HG02884 (cell line): ENCODE data around the gene CAMK4.

ENCODE experiments used
- ATAC-seq: cut with Tn5 transposase; IDR thresholded peaks from one replicate; pipeline ENCODE4 v1.9.1; 2021; ENCODE audit warnings: mild to moderate bottlenecking, moderate library complexity; ENCODE audit not compliant: unreplicated experiment

CAMK4 gene

DNA sequence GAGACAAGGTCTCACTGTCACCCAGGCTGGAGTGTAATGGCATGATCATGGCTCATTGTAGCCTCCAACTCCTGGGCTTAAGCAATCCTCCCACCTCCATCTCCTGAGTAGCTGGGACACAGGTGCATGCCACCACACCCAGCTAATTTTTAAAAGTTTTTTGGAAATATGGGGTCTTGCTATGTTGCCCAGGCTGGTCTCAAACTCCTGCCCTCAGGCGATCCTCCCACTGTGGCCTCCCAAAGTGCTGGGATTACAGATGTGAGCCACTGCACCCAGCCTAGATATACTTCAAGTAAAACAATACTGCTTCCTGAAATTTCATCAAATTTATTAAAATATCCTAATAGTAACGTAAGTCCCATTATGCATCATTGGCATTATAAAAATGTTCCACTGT lies 254.7 kb downstream of the CAMK4 start:
- ATAC-seq = no peak

DNA sequence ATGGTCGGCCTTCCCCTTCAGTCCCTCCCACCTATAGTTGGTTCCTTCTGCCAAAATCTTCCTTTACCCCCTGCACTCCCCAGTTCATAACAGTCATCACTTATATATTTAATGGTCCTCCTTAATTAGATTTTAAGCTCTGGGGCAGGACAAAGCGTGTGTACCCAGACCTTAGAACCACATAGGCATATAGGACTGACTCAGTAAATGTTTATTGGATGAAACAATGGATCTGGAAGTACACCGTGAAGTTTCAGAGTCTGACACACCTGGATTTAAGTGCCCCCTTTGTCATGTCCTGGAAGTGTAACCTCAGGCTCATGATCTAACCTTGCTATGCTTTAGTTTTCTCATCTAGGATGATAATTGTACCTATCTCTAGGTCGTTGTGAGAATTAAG lies 256.2 kb downstream of the CAMK4 start:
- ATAC-seq = no peak

DNA sequence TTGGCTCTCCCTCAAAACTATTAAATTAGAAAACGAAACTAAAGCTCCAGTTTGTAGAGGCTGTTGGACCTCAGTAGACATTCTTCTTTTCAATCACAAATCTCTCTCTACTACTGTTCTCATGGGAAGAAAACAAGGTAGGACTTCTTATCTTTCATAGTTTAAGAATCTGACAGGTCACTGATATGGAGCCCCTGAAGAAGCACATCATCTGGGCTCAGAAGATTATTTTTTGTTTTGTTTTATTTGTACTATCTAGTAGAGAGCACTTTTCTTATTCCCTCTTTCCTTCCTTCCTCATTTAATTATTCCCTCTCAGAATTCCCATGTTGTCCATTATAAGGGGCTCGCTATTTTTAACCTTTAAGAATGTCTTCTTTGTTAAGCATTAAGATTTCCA lies 261.9 kb downstream of the CAMK4 start:
- no peak for ATAC-seq

DNA sequence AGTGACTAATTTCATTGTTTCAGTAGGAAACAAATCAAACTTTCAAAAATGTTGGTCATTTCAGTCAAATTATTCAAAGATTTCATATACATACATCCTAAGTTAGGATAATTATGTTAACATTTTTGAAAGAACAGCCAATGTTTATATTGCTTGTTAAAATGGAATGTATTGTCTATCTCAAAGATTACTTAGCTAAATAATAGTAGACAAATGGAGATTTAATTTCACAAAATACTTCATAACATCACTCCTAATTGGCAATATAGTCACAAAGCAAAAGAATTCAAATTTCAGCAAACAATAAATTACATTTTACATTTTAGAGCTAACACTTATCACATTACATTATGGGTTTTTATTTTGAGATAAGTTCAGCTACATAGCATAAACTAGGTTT lies 262.7 kb downstream of the CAMK4 start:
- no peak for ATAC-seq

DNA sequence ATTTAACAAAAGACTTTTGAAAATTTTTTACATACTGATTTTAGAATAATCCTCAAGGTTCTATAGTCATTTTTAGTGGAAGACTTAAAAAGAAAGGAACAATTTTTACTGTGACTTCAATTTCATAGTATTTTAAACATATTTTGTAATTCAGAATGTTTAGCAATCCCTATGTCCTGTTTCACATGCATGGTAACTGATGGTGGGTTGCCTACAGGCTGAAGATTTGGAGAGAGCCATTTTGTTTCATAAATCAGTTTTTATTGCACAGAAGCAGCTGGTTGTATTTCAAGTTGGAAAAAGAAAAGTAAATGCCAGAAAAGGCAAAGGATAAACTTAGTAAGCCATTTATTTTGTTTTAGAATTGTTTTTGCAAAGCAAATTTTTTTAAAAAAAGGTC lies 264.2 kb downstream of the CAMK4 start:
- no peak for ATAC-seq

DNA sequence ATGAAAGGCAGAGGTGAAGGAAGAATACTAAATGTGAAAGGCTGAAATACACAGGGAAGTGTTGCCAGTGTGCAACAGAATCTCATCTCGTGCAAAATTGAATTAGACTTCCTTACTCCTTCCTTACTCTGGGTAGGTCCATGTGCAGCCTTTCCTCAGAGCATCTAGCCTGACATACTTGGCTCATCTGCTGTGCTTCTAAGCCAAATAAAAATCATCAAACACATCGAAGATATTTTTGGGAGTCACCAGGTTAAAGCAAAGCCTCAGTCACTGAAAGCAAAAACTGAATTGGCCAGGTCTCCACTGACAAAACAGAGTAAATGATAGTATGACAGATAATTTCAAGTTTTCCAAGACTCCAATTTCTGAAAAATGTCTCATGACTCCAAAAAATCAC lies 268.8 kb downstream of the CAMK4 start:
- ATAC-seq = no peak

DNA sequence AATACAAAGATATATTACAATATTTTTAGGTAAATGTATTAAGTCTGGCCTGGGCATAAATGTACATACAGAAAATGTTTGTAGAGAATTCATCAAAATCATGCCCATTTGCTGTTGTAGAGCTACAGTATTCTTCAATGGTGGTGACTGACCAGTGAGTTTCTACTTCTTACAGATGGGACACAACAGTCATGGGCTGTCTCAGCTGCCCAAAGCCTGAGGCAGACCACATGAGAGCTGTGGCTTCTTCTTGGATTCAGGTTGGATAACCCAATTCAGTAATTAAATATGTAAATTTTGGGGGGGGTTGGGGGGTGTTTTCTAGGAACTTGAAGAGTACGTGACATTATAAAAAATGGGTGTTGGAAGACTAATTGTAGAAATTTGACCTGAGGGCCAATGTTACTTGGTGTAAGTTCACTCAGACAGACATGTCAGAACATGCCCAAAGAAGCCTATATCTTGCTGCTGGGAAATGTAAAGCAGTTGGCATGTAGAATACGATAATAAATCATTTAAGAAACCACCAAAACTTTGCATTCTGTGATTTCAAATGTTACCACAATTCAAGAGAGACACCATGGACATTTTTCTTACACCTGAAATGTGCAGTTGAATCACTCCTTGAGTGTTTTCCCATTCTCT lies 270.3 kb downstream of the CAMK4 start:
- ATAC-seq = no peak

DNA sequence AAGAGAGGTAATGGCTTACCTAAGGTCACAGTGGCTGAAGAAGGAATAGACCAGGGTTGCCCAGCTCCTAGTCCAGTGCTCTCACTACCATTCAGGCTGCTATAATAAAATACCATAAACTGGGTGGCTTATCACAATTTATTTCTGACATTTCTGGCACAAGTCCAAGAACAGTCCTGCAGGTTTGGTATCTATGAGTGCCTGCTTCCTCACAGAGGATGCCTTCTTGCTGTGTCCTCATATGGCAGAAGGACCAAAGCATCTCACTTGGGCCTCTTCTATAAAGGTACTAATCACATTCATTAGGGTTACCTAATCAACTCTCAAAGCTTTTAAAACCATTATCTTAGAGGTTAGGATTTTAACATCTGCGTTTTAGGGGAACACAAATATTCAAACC lies 271.0 kb downstream of the CAMK4 start:
- no peak for ATAC-seq

DNA sequence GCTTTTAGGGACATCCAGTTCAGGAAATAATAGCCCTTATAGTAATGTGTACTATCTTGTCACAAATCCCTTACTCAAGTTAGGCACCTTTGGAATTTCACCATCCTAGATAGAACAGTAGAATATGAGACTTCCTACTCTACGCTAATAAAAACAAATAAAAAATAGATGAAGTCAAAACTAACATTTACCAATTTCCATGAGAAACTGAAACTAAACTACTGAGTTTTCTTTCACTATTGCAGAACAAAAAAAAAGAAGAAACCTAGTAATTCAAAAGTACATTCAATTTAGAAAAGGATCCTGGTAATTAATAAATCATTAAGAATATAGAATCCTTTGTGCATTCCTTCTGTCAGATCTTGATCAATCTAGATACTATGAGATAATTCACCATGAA lies 274.2 kb downstream of the CAMK4 start:
- no peak for ATAC-seq

DNA sequence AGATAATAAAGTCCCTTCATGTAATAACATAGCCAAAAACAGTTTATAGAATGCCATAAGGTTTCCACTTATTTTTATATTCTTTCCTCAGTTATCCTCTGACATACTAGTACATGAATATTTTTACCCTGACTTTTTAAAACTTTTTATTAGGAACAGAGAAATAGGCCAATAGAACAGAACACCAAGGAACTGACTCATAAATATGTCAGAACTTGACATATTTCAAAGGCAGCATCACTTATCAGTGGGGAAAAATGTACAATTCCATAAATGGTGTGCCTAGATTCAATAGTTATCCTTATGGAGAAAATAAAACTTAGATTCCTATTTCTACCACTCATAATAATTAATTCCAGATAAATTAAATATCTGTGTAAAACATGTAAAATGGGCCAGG lies 278.8 kb downstream of the CAMK4 start:
- ATAC-seq = no peak

DNA sequence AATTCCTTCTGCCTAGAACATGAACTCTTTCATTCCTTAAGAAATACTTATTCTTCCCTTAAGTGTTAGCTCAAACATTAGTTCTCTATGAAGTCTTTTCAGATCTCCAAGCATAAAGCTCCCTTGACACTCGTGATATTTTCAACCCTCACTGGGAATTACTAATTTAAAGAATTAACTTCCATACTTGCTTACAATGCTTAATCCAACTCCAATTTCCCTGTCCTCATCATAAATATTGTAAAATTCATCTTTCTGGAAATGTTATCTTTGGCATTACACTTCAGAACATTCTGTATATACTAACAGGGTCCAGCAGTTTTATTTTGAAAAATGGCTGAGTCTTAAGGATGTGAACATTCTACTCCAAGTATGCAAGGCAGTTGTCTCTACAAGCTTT lies 280.9 kb downstream of the CAMK4 start:
- ATAC-seq = no peak

DNA sequence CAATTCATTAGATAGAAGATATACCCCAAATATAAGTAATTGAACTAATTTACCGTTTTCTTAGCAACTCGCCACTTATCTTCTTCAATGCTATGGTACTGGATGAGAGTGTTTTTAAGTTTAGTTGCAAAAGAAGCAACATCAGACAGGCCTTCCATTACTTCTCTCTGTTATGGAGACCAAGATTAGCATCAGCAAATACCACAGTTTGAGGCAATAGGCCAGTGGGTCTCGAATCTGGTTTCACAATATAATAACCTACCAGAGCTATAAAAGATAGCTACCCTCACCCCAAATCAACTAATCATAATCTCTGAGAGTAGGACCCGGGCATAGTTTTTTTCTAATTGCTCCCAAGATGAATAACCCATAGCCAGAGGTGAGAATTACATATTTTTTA lies 283.1 kb downstream of the CAMK4 start:
- ATAC-seq = no peak

DNA sequence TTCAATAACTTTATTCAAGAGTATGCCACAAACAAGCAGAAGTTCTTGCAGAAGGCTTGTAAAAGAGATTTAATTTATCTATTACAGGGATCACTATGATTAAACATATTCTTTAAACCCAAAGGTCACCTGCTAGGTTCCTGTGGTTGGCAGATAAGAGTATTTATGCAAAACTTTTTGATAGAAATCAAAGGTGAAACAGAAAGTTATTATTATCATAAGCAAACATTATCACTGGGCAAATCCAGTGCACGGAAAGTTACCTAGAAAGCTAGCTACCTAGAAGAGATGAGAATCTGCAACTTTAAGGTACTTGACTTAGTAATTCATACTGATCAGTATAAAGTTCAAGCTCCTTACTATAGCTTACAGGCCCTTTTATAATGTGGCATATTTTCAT lies 284.9 kb downstream of the CAMK4 start:
- no peak for ATAC-seq

DNA sequence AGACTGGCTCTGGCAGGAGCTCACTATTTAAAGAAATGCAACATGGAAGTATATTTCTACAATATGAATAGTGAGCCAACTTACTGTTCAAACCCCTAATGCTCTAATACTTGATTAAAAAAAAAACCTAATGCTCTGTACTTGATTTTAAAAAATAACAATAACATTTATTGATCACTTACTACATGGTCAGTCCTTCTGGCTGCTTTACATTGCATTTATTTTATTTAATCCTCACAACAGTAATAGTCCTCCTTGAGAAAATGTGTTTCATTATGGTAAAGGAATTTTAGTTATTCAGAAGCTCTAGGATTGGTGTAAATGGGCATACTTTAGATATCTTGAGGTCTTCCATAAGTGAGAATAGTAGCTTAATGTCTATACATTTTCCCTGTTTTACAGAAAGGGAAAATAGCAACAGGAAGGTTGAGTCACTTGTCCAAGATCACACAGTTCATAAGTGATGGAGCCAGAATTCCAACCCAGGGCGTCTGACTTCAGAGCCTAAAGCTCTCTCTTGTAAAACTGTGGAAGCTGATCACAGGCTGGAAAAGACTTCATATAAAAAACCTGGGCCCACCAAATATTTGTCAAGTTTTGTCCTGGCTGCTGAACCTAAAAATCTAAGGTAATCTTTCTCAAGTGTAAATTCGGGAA lies 287.1 kb downstream of the CAMK4 start:
- ATAC-seq = no peak

DNA sequence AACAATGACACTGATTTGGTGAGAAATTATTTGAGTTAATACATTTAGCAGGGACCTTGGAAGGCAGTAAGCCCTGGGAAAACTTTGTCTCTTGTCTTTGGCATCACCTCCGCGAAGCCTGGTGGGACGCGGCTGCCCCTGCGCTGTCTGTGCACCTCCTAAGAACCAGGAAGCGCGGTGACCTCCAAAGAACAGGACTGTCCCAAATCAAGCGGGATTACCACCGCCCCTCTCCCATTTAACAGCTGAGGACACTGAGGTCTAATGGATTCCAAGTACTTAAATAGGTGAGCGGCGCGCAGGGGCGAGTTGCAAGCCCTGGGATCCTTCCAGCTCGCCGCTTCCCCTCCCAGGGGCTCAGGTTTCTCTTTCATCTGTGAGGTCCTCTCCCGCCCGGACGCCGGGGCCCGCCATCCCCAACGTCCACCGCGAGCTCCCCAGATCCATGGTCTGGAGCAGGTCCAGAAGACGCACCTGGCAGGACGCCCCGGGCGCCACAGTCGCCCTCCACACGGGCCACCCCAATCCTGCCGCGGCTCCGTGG lies 287.7 kb downstream of the CAMK4 start:
- ATAC-seq = peak; percentile 13

DNA sequence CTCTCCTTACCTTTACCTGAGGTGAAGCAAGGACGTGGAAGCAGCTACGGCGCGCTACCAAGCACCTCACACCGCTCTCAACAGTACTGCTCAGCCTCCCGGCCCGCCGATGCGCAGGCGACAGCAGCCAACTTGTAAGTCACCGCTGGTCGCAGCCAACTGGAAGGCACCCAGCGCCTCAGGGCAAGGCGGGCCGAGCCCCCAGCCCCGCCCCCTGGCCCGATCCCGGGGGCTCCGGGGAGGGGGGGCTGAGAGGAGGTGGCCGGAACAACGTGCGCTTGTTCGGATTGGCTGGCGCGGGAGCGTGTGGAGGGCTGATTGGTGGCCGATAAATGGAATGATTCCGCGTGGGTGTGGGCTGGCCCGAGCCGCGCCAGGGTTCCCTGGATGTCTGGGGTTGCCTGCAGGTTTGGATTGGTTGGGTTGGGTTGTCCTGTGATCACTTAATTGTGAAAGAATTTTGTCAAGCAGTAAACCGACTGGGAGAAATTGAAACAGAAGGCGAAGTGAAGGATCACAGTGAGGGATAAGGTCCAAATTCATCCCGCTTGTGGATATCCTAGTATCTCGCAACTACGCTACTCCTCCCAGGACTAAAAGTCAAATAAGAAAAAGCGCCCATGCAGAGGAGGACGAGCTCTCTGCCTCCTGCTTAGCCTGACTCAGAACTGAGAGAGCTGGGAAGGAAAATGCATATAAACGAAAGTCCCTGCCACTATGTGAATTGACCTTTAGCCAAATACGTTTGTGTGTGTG lies 288.4 kb downstream of the CAMK4 start, which contains the start of gene STARD4:
STARD4 (minus strand) TSS at position 161 of the 756 bp plus-strand sequence. CDS start 5,102 bp downstream, outside the sequence.
- peak; percentile 91 for ATAC-seq

DNA sequence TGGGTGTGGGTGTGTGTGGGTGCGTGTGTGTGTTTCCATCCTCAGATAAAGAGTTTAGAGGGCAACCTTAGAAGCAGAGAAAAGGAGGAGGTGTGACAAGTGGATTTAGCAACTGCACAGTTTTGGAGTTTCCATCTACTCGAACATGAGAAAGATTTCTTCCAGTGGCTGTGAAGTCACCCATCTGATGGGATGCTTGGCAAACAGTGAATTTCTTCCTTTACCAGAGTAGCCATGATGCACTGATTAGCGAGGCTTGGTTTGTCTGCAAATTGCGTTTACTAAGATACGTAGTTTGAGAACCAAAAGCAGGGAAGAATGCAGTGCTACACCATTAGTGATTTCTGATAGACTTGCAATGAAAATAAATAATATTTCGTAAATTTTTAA lies 288.9 kb downstream of the CAMK4 start:
- no peak for ATAC-seq

DNA sequence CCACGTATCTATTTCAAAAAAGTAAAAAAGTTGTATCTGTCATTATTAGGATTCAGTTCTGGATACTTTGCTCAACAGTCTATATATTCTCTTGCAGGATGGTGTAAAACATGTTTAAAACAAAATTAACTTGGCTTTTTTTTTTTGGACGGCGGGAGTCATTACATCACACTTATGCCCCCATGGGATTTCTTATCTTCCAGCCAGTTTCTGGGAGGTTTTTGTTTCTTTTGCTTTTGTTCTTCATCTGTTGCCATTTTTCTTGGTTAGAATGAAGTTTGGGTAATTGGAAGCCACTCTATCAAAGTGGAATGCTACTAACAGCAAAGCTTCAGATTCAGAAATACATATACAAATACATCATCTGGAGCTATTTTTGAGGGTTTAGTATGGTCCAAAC lies 289.9 kb downstream of the CAMK4 start:
- ATAC-seq = no peak

DNA sequence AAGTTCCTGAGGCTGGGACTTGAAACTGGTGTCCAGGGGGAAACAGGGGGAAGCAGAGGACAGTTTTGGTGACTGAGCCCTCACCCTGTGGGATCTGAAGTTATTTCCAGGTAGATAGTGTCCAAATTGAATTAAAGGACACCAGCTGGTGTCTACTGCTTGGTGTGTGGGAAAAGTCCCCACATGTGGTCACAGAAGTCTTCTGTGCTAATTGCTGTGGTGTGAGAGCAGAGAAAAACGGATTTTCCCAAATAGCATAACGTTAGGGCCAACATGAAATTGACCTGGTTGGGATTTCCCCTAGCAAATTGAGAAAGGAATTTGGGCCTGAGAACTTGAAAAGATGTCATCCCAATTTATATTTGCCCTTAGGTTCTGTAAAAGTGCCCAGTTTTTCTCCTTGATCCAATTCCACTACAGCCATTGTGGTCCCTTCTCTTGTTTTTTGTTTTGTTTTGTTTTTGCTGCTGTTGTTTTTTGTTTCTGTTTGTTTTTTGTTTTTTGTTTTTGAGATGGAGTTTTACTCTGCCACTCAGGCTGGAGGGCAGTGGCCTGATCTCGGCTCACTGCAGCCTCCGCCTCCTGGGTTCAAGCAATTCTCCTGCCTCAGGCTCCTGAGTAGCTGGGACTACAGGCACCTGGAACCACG lies 293.8 kb downstream of the CAMK4 start:
- ATAC-seq = no peak

DNA sequence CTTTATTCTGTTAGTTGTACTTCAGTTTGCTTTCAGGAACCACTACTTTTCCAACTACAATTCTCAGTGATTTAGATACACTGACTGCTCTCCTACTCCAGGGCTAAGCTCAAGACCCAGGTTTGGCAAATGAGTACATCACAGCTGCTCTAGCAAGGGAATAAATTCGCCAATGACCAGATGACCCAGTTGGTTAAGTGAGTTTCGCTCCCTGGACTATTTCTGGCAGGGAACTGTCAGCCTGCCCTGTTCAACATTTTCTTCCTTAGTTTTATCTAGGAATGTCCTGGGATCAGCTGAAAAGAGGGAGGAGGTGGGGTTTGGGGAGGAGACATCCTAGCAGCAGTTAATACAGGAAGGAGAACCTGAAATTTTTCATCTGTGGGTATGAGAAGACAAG lies 294.6 kb downstream of the CAMK4 start:
- ATAC-seq = no peak

DNA sequence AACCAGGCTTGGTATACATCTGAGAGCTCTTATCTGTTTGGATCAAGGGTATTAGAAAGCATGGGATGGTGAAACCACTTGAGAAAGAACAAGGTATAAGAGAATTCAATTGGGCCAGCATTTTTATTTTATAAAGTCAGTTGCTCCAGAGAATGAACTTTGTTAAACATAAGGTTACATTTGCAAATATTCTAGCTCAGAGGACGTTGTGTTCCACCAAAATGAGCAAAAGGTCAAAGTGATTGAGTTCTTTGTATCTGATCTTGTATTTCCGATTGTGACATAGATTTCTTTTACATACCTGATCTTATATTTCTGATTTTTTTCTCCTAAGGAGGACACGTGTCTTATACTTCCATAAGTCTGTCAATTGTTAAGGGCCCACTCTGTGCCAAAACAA lies 296.7 kb downstream of the CAMK4 start:
- no peak for ATAC-seq
